OCI-LY7 (cell line): ENCODE data around the gene LRP1B. TPM values are rescaled to one million over a fixed set of nuclear protein-coding genes. Genes with fewer than 3 reads are reported as not detected.

Experiments used
- BruUV-seq: library from RNA; stranded (reverse); fragments of 400-500 nt; replicated peaks from 2 replicates; lab custom pipeline; 2021; lab: Mats Ljungman, UMichigan
- CTCF ChIA-PET: fragments of 300-600 bp; sonication (Branson Sonifier 250); formaldehyde crosslinking; loops from one replicate; lab custom pipeline; 2022; ENCODE audit warnings: antibody characterized with exemption; ENCODE audit not compliant: unreplicated experiment; lab: Charles Lee
- POLR2A ChIA-PET: fragments of 300-600 bp; sonication (Branson Sonifier 250); formaldehyde crosslinking; loops from one replicate; lab custom pipeline; 2022; ENCODE audit warnings: antibody characterized with exemption; lab: Charles Lee
- DNase-seq: peaks from one replicate; pipeline ENCODE4 v3.0.0-alpha.2; 2015; ENCODE audit warnings: low spot score
- H2AFZ ChIP-seq: fragments of 200-600 bp; sonication (generic), shearing (Covaris generic); 2 replicates; pipeline ENCODE4 v1.6.1; 2014; ENCODE audit warnings: mild to moderate bottlenecking, antibody characterized with exemption, low read length, moderate library complexity
- H3K27ac ChIP-seq: fragments of 200-600 bp; sonication (generic); 2 replicates; pipeline ENCODE4 v1.5.1; 2014; ENCODE audit warnings: mixed run types, low read depth, mild to moderate bottlenecking, moderate library complexity, low read length, inconsistent platforms; ENCODE audit not compliant: poor library complexity, severe bottlenecking
- H3K36me3 ChIP-seq: fragments of 200-600 bp; sonication (generic); 2 replicates; pipeline ENCODE4 v1.6.1; 2014; ENCODE audit warnings: mild to moderate bottlenecking, antibody characterized with exemption, low read length, moderate library complexity, mixed read lengths; ENCODE audit not compliant: insufficient read depth
- H3K4me1 ChIP-seq: fragments of 200-600 bp; sonication (generic); 2 replicates; pipeline ENCODE4 v1.5.1; 2014; ENCODE audit warnings: mild to moderate bottlenecking, low read length; ENCODE audit not compliant: insufficient read depth, poor library complexity, severe bottlenecking
- H3K4me2 ChIP-seq: fragments of 200-600 bp; sonication (generic); 2 replicates; pipeline ENCODE4 v1.6.1; 2014; ENCODE audit warnings: mild to moderate bottlenecking, low read length
- H3K4me3 ChIP-seq: fragments of 200-600 bp; sonication (generic); 2 replicates; pipeline ENCODE4 v1.5.1; 2014; ENCODE audit warnings: mild to moderate bottlenecking, low read depth, low read length; ENCODE audit not compliant: poor library complexity, severe bottlenecking
- H3K79me2 ChIP-seq: fragments of 200-600 bp; sonication (generic); 2 replicates; pipeline ENCODE4 v1.6.1; 2016; ENCODE audit warnings: low read depth, mild to moderate bottlenecking, low read length, moderate library complexity, mixed read lengths; ENCODE audit not compliant: insufficient read depth
- H3K9me2 ChIP-seq: fragments of 200-600 bp; sonication (generic); 2 replicates; pipeline ENCODE4 v1.6.1; 2016; ENCODE audit warnings: mild to moderate bottlenecking, low read length, mixed read lengths; ENCODE audit not compliant: insufficient read depth
- H3K9me3 ChIP-seq: fragments of 200-600 bp; sonication (generic); 2 replicates; pipeline ENCODE4 v1.6.1; 2014; ENCODE audit warnings: mild to moderate bottlenecking, mixed run types, low read length, mixed read lengths
- H4K20me1 ChIP-seq: fragments of 200-600 bp; sonication (generic); 2 replicates; pipeline ENCODE4 v1.6.1; 2014; ENCODE audit warnings: mild to moderate bottlenecking, antibody characterized with exemption, low read length, moderate library complexity, mixed read lengths; ENCODE audit not compliant: insufficient read depth
- EZH2phosphoT487 ChIP-seq: fragments of 200-600 bp; sonication (generic); IDR thresholded peaks from 2 replicates; pipeline ENCODE4 v1.6.1; 2018; ENCODE audit warnings: low read depth, borderline replicate concordance, mild to moderate bottlenecking, mixed run types, antibody characterized with exemption, low read length, moderate library complexity, mixed read lengths
- intact Hi-C: fragments of 100-400 bp; cut with micrococcal nuclease; formaldehyde crosslinking; loops from one replicate; pipeline ENCODE4 v1.10.0; 2022; ENCODE audit not compliant: unreplicated experiment
- total RNA-seq, 2 experiments: library from RNA; depleted of rRNA in 1 of 2; stranded (reverse); fragments of >200 nt in 1 of 2; shearing (Covaris generic) in 1 of 2; gene quantifications; 2 replicates each; pipeline ENCODE4 v1.2.3, GENCODE V29; 2014 to 2022
- TF ChIP-seq, protein P1 (sequence below): fragments of 200-600 bp; sonication (generic); conservative IDR thresholded peaks from 2 replicates; pipeline ENCODE4 v1.5.1; 2014; ENCODE audit warnings: mild to moderate bottlenecking, antibody characterized with exemption, low read length, moderate library complexity, mixed read lengths

LRP1B gene
- total RNA-seq, 2 experiments from 2014 or later = not detected

DNA sequence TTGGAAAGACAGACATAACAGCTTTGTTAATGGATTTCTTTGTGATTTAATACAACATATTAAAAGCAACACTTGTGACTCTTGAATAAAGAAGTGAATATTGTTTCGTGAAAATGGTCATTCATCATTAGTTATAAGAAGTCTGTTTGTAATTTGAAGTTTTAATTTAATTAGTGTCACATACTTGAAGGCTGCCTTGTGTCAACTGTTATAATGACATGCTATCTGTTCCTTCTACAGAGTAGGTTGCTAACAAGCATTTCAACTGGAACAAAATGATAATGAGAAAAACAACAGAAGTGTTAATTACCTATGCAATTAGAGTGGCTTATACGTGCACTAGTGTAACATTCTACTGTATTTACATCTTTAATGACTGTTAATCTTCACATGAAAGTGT is 624.7 kb downstream of the LRP1B start:
- no peaks in the 10 kb centered on the region for H3K36me3 ChIP-seq
- H3K4me1 ChIP-seq = no peaks in the 10 kb centered on the region
- H3K4me2 ChIP-seq = no peak overlapping the region
- no peak for TF ChIP-seq EZH2phosphoT487
- TF ChIP-seq, protein P1, sequence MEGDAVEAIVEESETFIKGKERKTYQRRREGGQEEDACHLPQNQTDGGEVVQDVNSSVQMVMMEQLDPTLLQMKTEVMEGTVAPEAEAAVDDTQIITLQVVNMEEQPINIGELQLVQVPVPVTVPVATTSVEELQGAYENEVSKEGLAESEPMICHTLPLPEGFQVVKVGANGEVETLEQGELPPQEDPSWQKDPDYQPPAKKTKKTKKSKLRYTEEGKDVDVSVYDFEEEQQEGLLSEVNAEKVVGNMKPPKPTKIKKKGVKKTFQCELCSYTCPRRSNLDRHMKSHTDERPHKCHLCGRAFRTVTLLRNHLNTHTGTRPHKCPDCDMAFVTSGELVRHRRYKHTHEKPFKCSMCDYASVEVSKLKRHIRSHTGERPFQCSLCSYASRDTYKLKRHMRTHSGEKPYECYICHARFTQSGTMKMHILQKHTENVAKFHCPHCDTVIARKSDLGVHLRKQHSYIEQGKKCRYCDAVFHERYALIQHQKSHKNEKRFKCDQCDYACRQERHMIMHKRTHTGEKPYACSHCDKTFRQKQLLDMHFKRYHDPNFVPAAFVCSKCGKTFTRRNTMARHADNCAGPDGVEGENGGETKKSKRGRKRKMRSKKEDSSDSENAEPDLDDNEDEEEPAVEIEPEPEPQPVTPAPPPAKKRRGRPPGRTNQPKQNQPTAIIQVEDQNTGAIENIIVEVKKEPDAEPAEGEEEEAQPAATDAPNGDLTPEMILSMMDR = no peak
- H4K20me1 ChIP-seq = no peaks in the 10 kb centered on the region
- H3K79me2 ChIP-seq = no peaks in the 10 kb centered on the region
- no TSS peak for BruUV-seq
- no peak overlapping the region for H3K4me3 ChIP-seq
- POLR2A ChIA-PET = interaction anchor here (0.6 kb wide), 1 partner anchor 34 kb away, joined by 3 read pairs; no protein-coding TSS in a partner anchor
- H3K9me2 ChIP-seq = no peaks in the 10 kb centered on the region
- DNase-seq = no peak
- no peak overlapping the region for H3K27ac ChIP-seq
- no peak overlapping the region for H2AFZ ChIP-seq
- H3K9me3 ChIP-seq = no peaks in the 10 kb centered on the region
- intact Hi-C loops = no loop called here
- CTCF ChIA-PET = no interaction called here

DNA sequence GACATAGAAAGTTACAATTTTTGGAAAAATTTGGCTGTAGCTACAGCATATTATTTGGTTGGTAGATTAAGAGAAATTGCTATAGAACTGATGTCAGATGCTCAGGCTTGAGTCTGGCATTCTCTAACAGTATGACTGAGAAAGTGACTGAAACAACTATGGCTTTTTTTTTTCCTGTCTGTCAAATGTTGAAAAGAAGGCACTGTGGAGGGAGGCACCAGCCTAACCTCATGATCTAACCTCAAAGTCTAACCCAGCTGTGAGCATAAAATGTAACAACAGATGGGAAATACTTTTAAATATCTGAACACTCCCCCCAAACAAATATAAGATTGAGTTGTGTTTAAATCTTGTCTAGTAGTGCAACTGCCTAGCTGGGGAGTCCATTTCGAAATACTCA is 629.1 kb downstream of the LRP1B start:
- no peaks in the 10 kb centered on the region for H3K9me2 ChIP-seq
- no peak overlapping the region for H2AFZ ChIP-seq
- no peak for DNase-seq
- no peak overlapping the region for H3K4me3 ChIP-seq
- no peak for TF ChIP-seq EZH2phosphoT487
- TF ChIP-seq, protein P1 = no peak
- POLR2A ChIA-PET = no interaction called here
- CTCF ChIA-PET = no interaction called here
- no peaks in the 10 kb centered on the region for H3K36me3 ChIP-seq
- no peaks in the 10 kb centered on the region for H4K20me1 ChIP-seq
- H3K4me1 ChIP-seq = no peaks in the 10 kb centered on the region
- no peaks in the 10 kb centered on the region for H3K9me3 ChIP-seq
- no peak overlapping the region for H3K4me2 ChIP-seq
- BruUV-seq = no TSS peak
- intact Hi-C loops = no loop called here
- no peak overlapping the region for H3K27ac ChIP-seq
- no peaks in the 10 kb centered on the region for H3K79me2 ChIP-seq

DNA sequence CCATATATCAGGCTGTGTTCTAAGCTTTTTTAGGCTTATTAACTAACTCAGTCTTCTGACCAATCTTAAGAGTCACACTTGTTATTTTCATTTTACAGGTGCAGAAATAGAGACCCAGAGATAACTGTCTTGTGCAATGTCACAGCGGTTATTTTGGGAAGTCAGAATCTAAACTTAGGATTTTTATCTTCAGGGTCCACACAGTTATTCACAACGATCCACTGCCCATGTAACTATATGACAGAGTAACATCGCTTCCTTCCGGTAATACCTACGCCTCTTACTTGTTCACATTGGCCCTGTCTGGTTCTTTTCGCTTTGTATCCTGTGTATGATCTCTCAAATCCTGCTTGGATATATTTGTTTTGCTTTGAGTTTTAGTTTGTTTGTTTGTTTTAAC is 631.7 kb downstream of the LRP1B start:
- no peak for DNase-seq
- BruUV-seq = no TSS peak
- Histone ChIP-seq H3K27ac (no peak overlapping the region), H3K4me3 (no peak overlapping the region), H3K9me2 (no peaks in the 10 kb centered on the region), H3K79me2 (no peaks in the 10 kb centered on the region), H3K4me1 (no peaks in the 10 kb centered on the region), H3K9me3 (no peaks in the 10 kb centered on the region), H3K36me3 (no peaks in the 10 kb centered on the region), H3K4me2 (no peak overlapping the region), H4K20me1 (no peaks in the 10 kb centered on the region), H2AFZ (no peak overlapping the region)
- POLR2A ChIA-PET = no interaction called here
- intact Hi-C loops = no loop called here
- CTCF ChIA-PET = interaction anchor here (0.5 kb wide), 1 partner anchor 413 kb away, joined by 3 read pairs; no protein-coding TSS in a partner anchor
- TF ChIP-seq, protein P1 = no peak
- no peak for TF ChIP-seq EZH2phosphoT487
